Embryonic facial prominence (tissue), 1 donor: Measurements from ENCODE around the gene MOGAT3.
"Not testable (repeated sequence)": the region's sequence is repeated elsewhere in the genome, so short reads cannot be mapped to it uniquely, and the experiment has no call there.

Source experiments
- DNase-seq: peaks from one replicate; pipeline ENCODE4 v3.0.0-alpha.2; 2016; ENCODE audit errors: extremely low spot score

MOGAT3 gene

DNA sequence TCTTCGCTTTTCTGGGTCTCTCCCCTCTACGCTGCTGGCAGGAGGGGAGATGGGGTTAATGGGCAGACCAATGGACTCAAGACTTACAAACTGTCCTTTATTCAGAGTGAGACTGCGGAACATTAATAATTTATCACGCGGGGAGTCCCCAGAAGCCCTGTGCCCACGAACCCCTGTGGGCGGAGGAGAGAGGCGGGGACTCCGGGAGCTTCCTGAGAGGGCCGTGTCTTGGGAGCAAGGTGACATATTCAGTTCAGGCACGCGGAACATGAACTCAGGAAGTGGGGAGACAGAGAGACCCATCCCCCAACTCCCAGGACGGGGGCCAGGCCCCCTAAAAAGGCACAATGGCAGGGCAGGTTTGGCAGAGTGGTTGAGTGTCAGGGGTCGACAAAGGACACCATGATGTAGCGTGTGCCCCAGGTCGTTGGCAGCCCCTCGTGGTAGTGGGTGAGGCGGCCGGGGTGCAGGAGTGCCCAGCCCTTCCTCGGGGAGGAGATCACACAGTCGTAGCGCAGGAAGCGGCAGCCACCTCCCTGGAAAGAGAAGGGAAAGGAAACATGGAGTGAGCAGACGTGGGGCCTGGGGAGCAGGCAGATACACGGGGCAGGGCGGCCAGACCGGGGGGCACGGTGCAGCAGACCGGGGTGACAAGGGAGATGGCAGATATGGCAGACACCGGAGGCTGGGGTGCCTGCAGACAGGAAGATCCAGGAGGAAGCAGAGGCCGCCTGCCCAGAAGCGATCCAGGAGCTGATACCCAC lies 5.2 kb upstream of the MOGAT3 start:
- no peak for DNase-seq

DNA sequence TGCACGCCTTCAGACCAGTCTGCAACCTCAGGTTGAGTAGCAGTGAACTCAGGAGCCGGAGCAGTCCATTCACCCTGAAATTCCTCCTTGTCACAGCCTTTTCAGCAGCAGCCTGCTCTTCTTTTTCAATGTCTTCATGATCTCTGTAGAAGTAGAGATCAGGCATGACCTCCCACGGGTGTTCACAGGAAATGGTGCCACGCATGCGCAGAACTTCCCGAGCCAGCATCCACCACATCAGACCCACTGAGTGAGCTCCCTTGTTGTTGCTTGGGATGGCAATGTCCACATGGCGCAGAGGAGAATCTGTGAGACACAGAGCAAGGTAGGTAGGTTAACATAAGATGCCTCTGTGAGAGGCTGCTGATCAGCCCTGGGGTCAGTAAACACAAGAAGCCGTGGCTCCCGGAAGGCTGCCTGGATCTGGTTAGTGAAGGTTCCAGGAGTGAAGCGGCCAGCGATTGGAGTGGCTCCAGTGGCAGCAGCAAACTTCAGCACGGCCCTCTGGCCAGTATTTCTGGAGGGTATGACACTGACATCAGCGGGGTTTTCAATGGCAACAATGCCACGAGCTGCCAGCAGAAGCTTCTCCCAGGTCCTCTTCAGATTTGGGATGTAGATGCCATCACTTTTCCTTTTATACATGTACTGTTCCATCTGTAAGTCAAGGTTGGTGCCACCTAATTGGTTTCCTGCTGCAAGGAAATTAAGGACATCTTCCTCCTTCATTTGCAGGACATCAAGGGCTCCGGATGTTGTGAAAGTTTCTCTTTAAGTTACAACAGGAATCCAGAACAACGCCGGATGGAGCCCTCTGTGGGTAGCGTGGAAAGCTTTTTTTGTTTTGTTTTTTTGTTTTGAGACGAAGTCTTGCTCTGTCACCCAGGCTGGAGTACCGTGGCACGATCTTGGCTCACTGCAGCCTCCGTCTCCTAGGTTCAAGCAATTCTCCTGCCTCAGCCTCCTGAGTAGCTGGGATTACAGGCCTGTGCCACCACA lies 3.2 kb upstream of the MOGAT3 start:
- DNase-seq = not testable (repeated sequence)

DNA sequence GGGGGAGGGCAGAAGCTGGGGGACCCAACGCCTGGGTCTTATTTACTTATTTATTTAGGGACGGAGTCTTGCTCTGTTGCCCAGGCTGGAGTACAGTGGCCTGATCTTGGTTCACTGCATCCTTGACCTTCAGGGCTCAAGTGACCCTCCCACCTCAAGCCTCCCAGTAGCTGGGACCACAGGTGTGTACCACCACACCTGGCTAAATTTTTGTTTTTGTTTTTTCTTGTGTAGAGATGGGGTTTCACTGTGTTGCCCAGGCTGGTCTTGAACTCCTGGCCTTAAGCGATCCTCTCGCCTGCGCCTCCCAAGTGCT lies 1.7 kb upstream of the MOGAT3 start:
- DNase-seq = no peak

DNA sequence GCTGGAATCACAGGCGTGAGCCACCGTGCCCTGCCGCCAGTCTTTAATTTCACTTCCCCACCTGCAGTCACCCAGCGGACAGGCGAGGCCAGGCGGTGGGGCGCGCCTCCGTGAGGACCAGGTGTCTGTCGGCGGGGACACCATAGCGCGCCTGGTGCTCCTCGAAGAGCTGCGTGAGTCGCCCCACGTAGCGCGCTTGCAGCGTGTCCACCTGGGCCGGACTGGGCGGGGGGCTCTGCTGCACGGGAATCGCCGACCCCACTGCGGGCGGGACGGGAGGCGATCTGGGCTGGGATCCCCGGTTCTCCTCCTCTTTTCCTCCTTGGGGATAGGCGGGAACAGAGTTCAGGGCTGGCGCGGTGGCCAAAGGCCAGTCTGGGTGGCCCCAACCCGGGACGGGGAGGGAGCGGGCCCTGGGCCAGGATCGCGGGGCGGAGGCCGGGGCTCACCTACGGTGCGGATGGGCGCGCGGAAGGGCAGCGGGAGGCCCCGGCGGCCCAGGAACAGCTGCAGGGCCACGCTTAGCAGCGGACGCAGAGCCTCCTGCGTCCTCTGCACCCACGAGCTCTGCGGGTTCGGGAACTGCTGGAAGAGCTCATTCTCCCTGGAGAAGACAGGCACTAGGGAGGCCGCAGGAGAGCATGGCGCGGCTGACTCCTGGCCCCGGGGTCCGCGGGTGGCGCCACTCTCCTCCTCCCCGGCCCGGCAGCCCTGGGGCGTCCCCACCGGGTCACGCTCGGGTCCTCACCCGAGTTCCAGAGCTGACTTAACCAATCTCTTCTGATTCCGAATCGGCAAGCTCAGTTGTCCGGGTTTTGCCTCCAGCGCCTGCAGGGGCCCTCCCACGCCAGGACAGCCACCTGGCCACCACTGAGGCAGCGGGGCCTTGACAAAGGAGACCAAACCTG lies 1.1 kb upstream of the MOGAT3 start:
- no peak for DNase-seq

DNA sequence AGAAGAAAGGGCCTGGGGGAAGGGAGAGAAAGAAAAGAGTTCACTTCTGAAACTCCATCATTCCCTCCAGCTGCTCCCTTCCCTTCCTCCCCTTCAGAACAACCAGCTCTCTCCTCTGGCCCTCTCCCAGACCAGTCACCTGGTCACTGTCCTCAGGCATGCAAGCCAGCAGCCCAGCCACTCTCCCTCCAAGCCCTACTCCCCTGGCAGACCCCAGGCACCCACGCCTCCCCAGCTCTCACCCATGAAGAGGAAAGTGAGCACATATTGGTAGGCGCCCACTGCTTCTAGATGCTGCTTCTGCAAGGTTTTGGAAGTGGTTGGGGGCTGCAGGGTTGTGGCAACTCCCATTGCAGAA lies 353 bp downstream of the MOGAT3 start:
- DNase-seq = no peak

DNA sequence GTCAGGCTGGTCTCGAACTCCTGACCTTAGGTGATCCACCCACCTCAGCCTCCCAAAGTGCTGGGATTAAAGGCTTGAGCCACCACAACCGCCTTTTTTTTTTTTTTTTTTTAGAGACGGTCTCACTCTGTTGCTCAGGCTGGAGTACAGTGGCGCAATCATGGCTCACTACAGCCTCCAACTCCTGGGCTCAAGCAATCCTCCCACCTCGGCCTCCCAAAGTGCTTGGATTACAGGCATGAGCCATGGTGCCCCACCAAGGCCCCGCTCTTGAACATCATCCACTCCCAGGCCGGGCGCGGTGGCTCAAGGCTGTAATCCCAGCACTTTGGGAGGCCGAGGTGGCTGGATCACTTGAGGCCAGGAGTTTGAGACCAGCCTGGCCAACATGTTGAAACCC lies 1.3 kb downstream of the MOGAT3 start:
- not testable (repeated sequence) for DNase-seq

DNA sequence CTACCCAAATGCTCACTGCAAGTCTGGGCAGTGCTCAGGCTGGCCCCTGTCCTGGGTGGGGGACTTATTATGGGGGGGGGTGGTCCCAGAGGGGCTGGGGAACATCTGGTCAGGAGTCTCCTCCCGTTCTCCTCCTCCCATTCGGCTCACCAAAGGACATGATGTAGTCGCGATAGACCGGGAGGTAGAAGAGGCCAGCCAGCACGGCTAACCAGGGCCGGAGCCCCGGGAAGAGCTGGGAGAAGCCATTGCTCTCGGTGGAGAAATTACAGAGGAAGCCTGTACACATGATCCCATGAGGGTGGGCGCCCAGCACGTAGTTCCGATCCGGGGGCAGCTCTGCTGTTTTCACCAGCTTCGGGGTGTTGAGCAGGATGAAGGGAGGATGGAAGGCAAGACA lies 2.4 kb downstream of the MOGAT3 start:
- DNase-seq = no peak

DNA sequence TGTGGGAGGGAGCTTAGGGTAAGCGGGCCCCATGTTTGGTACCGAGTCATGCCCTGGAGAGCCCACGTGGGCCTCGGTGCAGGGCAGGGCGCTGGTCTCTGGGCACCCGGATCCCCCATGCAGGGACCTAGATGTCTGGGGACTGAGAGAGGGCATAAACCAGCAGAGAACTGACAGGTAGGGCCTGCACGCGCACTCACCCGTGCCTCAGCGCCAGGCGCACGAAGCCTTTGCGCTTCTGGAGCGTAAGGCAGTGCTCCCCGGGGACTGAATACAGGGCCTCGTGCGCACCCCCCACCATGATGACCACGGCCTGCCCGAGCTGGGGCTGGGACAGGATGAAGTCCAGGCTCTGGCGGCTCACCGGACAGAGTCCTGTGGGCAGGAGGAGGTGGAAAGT lies 2.8 kb downstream of the MOGAT3 start:
- DNase-seq = no peak

DNA sequence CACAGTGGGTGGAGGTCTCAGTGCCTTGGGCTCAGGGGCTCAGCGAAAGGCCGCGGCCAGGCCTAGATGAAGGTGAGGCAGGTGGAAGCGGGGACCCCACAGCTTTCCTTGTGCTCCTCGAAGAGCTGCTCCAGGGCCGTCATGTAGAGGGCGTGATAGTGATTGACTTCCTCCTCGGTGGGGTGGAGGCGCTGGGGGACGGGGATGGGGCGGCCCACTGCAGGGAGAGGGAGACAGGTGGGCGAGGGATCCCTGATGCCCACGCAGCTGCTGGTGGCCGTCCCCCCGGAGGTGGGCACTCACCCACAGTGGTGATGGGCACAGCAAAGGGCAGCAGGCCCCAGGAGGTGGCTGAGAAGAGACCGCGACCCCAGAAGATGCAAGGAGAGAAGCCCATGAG lies 5.0 kb downstream of the MOGAT3 start:
- no peak for DNase-seq

DNA sequence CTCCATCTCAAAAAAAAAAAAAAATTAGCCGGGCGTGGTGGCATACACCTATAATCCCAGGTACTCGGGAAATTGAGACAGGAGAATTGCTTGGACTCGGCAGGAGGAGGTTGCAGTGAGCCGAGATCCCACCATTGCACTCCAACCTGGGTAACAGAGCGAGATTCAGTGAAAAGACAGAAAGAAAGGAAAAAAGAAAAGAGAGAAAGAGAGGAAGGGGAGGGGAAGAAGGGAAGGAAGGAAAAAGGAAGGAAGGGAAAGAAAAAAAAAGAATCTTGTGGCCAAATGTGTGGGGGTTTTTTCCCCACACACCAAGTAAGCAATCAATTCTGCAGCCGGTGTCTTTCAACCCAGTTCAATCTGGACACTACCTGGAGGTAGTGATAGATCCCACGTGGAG lies 11.7 kb downstream of the MOGAT3 start:
- no peak for DNase-seq

DNA sequence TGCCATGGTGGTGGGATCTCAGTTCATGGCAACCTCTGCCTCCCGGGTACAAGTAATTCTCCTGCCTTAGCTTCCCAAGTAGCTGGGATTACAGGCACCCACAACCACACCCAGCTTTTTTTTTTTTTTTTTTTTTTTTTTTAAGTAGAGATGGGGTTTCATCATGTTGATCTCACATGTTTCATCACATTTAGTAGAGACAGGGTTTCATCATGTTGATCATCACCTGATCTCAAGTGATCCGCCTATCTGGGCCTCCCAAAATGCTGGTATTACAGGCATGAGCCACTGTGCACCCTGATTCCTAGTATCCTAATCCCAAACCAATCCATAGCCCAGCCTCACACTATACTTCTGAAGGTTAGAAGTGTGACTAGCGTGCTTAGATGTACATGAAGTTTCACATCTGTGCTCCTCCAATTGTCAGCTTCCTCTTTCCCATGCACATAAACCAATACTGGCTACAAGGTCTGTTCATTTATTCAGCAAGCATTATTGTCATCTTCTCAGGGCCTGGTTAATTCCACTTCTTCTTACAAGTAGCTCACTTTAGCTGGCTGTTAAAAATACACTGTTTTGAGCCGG lies 13.9 kb downstream of the MOGAT3 start:
- DNase-seq = no peak

DNA sequence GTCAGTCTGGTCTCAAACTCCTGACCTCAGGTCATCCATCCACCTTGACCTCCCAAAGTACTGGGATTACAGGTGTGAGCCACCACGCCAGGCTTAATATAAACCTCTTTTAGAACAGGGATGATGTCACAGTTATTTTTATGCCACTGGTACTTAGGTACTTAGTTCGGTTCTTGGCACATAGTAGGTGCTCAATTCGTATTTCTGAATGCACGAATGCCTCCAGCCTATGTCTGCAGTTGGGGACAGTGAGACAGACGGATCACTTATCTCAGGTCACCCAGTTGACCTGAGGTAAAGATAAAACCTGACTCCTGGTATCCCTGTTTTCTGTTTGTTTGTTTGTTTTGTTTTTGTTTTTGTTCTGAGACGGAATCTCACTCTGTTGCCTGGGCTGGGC lies 14.6 kb downstream of the MOGAT3 start:
- no peak for DNase-seq

DNA sequence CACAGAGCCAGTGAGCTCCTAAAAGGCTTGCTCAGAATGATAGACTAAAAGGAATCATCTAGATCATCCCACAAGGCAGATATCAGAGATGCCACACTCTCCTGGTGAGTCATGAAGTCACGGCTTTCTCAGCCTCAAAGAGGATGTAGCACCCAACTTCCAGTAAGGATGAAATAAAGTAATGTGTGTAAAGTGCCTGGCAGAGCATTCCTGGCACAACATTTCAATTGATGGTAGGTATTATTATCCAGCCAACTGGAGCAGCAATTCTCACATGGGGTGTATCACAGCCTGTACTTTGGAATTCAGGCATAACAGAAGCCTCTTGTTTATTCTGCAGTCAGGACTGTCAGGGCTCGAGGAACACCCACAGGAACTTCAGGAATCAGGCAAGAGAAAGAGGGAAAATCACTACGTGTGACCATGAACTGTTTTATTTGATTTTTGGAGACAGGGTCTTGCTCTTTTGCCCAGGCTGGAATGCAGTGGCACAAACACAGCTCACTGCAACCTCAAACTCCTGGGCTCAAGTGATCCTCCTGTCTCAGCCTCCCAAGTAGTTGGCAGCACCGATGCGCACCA lies 15.5 kb downstream of the MOGAT3 start:
- no peak for DNase-seq

DNA sequence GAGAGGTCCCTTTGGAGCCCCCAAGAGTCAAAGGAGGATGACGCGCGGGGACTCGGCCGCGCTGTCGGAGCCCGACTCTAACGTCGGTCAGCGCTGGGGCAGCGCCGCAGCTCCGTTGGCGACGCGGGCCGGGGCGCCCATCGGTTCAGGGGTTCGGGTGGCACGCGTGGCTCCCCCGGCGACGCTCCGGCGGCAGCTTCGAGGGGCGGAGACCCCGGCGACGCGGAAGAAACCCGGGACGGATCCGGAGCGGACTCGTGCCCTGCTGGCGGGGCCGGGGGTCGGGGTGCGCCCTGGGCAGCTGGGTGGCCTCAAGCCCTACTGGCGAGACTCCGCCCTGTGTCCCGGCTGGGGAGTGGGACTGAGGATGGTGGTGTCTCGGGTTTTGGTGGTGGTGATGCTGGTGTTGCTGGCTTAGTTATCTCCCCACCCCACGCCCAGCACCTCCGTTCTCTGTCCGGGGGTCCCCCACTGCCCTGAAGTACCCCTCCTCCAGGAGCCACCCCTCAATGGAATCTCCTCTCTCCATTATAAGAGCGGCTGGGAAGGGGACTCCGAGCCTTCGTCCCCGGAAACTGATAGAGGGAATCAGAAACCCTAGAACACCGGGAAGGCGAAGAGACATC lies 20.6 kb downstream of the MOGAT3 start, which contains the start of gene NAT16:
Gene NAT16 (minus strand): TSS at position 164 of the 626 bp plus-strand sequence. CDS start 5,486 bp downstream, outside the sequence.
- no peak for DNase-seq

DNA sequence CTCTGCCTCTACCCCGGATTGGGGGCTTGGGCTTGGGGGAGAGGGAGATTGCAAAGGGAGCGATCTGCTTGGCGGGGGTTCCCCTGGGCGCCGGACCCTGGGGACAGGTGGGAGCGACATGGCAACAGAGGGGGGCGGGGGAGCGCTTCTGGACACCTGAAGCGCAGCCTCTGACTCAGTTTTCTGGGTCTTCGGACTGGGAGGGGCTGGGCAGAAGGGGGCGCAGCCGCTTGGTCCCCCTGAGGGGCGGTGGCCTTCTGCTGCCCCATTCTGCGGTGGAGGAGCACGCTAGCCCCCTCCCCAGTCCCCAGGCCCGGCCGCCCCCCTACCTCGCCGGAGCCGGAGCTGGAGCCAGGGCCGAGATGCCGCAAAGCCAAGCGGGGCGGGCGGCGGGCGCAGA lies 21.1 kb downstream of the MOGAT3 start:
- DNase-seq = no peak

DNA sequence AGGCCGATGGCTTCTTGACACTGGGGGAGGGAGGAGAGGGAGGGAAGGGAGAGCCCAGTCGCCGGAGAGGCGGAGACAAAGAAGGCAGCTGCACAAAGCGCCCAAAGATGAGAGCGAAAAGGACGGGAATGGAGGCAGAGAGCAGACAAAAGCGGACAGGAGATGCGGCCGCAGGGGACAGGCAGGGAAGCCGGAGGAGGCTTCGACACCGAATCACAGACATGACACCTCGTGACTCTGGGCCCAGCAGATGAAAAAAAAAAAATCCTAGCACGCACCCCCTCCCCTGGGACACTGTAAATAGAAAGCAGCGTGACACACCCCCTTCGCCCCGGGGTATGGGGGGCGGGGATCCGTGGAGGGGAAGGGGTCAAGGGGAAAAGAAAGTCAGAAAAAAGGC lies 21.7 kb downstream of the MOGAT3 start:
- no peak for DNase-seq

DNA sequence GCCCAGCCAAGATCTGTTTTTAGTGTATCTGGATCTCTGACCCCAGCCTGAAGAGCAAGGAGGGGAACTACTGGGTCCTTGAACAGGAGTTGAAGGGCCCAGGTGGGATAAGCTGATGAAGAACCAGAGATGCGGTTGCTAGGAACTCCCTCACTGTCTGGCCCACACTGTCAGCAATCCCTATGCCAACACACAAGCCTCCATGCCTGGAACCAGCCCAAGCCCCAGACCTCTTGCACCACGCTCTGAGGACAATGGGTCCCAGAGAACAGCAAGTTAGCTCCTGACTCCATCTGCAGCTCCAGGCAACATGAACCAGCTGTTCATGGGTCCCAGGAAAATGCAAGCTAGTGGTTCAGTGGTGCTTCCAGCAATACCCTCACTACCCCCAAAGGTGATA lies 23.2 kb downstream of the MOGAT3 start:
- DNase-seq = no peak

DNA sequence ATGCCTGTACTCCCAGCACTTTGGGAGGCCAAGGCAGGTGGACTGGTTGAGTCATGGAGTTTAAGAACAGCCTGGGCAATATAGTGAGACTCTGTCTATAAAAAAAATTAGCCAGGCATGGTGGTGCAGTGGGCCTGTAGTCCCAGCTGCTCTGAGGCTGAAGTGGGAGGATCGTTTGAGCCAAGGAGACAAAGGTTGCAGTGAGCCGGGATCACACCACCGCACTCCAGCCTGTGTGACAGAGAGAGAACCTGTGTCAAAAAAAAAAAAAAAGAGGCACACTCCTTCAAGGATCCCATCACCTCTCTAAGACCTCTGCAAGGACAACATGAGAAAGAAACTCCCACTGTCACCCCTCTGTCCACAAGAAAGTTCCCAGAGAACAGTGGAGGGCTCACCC lies 25.2 kb downstream of the MOGAT3 start:
- DNase-seq = no peak

DNA sequence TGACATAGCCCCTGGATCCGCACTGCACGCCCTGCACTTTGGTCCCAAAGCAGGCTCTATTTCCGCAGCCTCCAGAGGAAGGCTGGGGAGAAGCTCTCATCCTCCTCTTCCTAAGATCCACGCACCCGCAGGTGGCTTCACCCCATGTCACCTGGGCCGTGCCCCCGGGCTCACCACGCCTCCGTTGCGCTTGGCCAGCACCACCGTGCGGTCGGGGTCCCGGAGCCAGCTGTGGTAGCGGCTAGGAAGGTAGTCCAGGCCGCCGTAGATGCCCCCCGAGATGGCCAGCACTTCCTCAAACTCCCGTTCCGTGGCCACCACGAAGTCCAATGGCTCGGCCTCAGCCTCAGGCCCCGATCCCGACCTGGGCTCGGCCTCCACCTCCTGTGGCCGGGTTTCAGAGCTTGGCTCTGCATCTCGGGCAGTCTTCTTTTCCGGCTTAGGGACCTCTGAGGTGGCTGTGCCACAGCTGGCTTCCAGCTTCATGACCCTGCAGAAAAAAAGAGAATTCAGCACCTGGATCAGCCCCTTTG lies 26.4 kb downstream of the MOGAT3 start:
- DNase-seq = peak; percentile 1

DNA sequence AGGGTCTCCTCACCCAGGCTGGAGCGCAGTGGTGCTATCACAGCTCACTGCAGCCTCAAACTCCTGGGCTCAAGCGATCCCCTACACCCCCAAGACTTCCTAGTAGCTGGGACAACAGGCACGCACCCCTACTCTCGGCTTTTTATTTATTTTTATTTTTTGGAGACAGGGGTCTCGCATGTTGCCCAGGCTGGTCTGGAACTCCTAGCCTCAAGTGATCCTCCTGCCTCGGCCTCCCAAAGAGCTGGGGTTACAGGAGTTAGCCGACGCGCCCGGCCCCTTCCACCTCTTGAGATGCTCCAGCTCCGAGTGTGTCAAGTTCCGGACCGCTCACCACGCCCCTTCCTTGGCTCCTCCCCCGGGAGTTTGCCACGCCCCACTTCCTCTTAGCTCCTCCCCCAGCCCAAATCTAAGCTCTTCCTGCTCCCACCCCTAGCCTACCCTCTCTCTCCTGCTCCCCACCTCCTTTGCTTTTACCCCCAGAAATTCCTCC lies 27.0 kb downstream of the MOGAT3 start:
- peak; percentile 5 for DNase-seq
